T-helper 1 cell treated with Interleukin-12 subunit alpha and Interleukin-12 subunit beta and Interleukin-4 antibody, amounts not matched to agents 30 μg/mL and 1 μg/mL, for 36 hours (primary cell): ENCODE results near the gene UFD1.
A peak's percentile ranks its signal among the peaks of the same experiment; 100 is the strongest.

Experiments used
- H3K27ac Mint-ChIP-seq: one replicate; pipeline ENCODE4 v1.8.0; 2021; ENCODE audit warnings: mild to moderate bottlenecking, mixed read lengths
- H3K27me3 Mint-ChIP-seq: one replicate; pipeline ENCODE4 v1.8.0; 2021; ENCODE audit warnings: low read depth, mixed read lengths
- H3K36me3 Mint-ChIP-seq: one replicate; pipeline ENCODE4 v1.8.0; 2021; ENCODE audit warnings: low read depth, mixed read lengths
- H3K4me1 Mint-ChIP-seq: one replicate; pipeline ENCODE4 v1.8.0; 2021; ENCODE audit warnings: low read depth, mixed read lengths
- H3K4me3 Mint-ChIP-seq: one replicate; pipeline ENCODE4 v1.8.0; 2021; ENCODE audit warnings: mild to moderate bottlenecking, moderate library complexity, mixed read lengths
- H3K9me3 Mint-ChIP-seq: one replicate; pipeline ENCODE4 v1.8.0; 2021; ENCODE audit warnings: mixed read lengths

The UFD1 gene

DNA sequence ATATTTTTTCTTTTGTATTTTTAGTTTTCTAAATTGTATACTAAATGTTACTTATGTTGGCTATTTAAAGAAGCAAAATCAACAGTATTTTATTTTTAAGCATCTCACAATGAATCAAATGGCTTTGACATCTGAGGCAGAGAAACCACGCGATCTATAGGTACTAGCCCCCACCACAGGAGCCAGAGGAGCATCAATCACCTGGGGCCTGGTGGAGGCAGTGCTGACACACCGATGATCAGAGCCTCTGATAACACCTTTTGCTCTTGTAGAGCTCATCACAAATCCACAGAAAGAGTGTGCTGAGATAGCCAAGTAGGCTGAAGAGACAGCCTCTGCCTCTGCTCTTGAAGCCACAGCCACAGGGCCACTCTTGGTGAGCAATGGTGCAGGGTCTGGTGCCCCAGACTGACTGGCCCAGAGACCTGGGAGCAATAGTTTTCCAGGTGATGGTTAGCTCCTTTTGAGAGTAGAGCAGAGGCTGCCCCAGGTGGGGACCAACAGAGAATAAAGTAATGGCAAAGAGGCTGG, 72.6 kb downstream of the UFD1 start:
- H3K4me1 Mint-ChIP-seq: no peaks in the 10 kb centered on the region
- no peak overlapping the region for H3K27ac Mint-ChIP-seq
- H3K27me3 Mint-ChIP-seq: no peaks in the 10 kb centered on the region
- H3K9me3 Mint-ChIP-seq: no peaks in the 10 kb centered on the region
- no peak overlapping the region for H3K4me3 Mint-ChIP-seq
- peaks cover 32% of the 10 kb centered on the region for H3K36me3 Mint-ChIP-seq

DNA sequence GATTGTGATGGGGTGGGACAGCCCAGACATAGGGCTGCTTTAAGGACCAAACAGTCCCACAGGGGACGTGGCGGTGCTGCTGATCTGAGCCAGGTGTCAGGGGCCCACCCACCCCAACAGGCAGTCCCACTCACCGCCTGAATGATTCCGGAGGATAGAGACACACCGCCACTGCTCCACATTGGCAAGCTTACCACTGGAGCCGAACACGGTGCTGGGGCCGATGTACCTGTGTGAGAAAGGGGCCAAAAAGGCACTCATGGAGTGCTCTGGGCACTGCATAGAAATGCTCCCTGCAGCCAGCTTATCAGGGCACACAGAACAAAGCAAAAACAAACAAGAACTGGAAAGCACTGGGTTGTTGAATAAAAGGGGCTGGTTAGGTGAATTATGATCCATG, 73.3 kb downstream of the UFD1 start:
- H3K36me3 Mint-ChIP-seq: peaks cover 39% of the 10 kb centered on the region
- no peak overlapping the region for H3K4me3 Mint-ChIP-seq
- H3K9me3 Mint-ChIP-seq: no peaks in the 10 kb centered on the region
- H3K4me1 Mint-ChIP-seq: peaks cover 4% of the 10 kb centered on the region
- no peak overlapping the region for H3K27ac Mint-ChIP-seq
- H3K27me3 Mint-ChIP-seq: no peaks in the 10 kb centered on the region

DNA sequence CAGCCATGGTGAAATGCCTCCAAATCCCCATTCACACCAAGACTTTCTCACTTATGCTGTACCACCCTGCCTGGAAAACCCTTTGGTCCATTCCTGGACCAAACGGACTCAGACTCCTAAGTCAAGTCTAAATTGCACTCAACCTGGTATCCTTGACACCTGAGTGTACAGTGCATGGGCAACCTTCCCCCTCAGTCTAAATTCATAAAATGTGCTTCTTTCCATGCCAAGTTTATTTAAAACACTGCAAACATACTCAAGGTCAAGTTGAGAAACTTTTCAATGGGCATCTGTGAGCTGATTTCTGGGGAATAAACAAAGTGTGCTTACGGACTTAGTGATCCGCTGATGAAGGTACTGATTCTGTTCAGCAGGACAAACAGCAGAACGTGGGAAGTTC, 73.9 kb downstream of the UFD1 start:
- Mint-ChIP-seq H3K4me1 (peaks cover 4% of the 10 kb centered on the region), H3K4me3 (no peak overlapping the region), H3K27ac (no peak overlapping the region), H3K36me3 (peaks cover 44% of the 10 kb centered on the region), H3K9me3 (no peaks in the 10 kb centered on the region), H3K27me3 (no peaks in the 10 kb centered on the region)

DNA sequence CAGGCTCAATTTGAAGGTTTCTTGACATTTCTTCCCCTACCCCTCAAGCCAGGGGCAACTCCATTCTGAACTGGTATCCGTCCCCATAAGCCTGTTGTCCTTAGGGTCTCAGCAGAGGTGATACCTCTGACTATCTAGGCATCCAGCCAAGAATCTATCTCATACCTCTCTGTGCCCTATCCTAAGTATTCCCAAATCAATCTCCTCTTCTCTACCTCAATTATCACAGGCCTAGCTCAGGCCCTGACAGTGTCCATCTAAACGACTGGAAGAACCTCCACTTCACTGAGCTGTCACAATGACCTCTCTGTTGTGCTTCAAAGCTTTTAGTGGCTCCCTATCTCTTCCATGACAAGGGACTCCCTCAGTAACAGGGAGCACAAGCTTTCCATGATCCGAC, 74.3 kb downstream of the UFD1 start:
- H3K27ac Mint-ChIP-seq: peak overlapping the region; percentile 1
- H3K4me3 Mint-ChIP-seq: no peak overlapping the region
- peaks cover 45% of the 10 kb centered on the region for H3K36me3 Mint-ChIP-seq

DNA sequence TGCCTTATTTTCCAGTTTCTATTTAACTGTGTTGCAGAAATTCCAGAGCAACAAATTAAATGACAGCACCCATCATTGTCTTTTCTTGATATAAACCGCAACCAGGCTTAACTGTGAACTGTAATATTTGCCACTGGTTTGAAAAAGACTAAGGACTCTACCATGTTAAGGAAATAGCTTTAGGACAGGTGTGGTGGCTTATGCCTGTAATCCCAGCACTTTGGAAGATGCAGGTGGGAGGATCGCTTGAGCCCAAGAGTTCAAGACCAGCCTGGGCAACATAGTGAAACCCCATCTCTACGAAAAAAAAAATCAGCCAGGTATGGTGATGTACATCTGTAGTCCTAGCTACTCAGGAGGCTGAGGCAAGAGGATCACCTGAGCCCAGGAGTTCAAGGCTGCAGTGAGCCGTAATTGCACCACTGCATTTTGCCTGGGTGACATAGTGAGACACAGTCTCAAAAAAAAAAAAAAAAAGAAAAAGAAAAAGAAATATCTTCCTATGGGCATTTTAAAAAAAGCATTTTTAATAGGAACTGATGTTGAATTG, 76.3 kb downstream of the UFD1 start:
- Mint-ChIP-seq H3K27me3 (no peaks in the 10 kb centered on the region), H3K27ac (no peak overlapping the region), H3K36me3 (peaks cover 45% of the 10 kb centered on the region), H3K9me3 (no peaks in the 10 kb centered on the region), H3K4me3 (no peak overlapping the region), H3K4me1 (peaks cover 4% of the 10 kb centered on the region)

More for the DNA sequence above, 74.3 kb downstream of the UFD1 start:
- Mint-ChIP-seq H3K4me1 (peaks cover 4% of the 10 kb centered on the region), H3K27me3 (no peaks in the 10 kb centered on the region), H3K9me3 (no peaks in the 10 kb centered on the region)

DNA sequence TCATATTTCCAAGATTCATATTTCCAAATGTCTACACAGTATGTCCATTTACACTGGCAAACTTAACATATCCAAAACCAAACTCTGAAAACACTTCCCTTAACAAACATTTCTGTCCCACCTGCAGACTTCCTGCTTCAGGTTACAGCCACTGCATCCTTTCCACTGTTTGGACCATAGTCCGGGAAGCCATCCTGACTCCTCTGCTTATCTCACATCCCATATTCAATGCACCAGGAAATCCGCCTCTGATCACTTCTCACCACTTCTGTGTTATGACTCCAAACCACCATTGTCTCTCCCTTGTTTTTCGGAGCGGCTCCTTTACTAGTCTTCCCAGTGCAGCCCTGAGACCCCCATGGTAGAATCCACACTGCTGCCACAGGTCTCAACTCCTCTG, 77.5 kb downstream of the UFD1 start:
- no peaks in the 10 kb centered on the region for H3K27me3 Mint-ChIP-seq
- no peaks in the 10 kb centered on the region for H3K9me3 Mint-ChIP-seq
- no peak overlapping the region for H3K4me3 Mint-ChIP-seq
- H3K4me1 Mint-ChIP-seq: peaks cover 4% of the 10 kb centered on the region
- peak overlapping the region; percentile 49 for H3K27ac Mint-ChIP-seq
- peaks cover 43% of the 10 kb centered on the region for H3K36me3 Mint-ChIP-seq

DNA sequence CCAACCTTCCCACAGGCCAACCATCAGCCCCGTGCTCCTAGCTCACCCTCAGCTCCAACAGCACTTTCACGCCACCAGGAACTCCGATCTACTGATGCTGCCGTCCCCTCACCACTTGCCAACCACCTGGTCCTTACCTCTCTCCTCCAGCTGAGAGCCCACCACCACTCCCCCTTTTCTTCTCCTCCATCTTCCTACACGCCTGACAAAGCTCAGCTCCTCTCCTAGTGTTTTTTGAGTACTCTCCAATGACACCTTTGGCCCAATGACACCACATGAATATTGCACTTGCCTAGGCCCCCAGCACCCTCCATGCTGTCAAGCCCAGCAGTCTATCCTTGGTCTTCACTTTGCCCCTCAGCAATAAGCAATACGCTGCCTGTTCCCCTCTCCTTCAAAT, 78.1 kb downstream of the UFD1 start:
- Mint-ChIP-seq H3K27me3 (no peaks in the 10 kb centered on the region), H3K4me1 (peaks cover 4% of the 10 kb centered on the region), H3K9me3 (no peaks in the 10 kb centered on the region), H3K27ac (peak overlapping the region; percentile 49), H3K4me3 (no peak overlapping the region), H3K36me3 (peaks cover 40% of the 10 kb centered on the region)
